ENCODE results near the gene ARRDC5.
"Not testable (repeated sequence)": the region's sequence is repeated elsewhere in the genome, so short reads cannot be mapped to it uniquely, and the experiment has no call there.

ARRDC5 gene

GRCh38 chr19:4909897-4910593, 7.3 kb upstream of the ARRDC5 start:
- DNase-seq, result peak; percentile 70

GRCh38 chr19:4909156-4909896, 6.6 kb upstream of the ARRDC5 start, which contains the start of gene UHRF1:
Gene UHRF1 (plus strand): TSS chr19:4909501. CDS start chr19:4910886, 1,385 bp downstream.
- no peak for DNase-seq

DNA sequence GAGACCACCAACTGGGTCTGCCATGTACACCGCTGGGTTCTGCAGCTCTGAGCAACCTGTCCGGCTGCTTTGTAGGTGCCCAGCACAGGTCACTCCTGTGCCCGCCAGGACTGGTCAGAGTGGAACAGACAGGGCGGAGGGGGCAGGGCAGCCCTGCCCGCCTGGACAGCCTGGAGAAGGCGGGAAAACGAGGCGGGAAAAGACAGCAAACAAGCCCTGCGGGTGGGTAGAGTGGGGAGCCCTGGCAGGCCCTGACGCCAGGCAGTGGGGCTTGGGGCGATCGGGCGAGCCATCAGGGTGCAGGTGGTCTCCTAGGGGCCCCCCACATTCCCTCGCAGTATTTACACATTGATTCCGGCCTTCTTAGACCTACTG, 6.1 kb upstream of the ARRDC5 start:
- no peak for DNase-seq

GRCh38 chr19:4908360-4908759, 5.7 kb upstream of the ARRDC5 start:
- DNase-seq, result no peak

- no peak for DNase-seq
Observed at GRCh38 chr19:4906963-4907362, 4.3 kb upstream of the ARRDC5 start.

DNA sequence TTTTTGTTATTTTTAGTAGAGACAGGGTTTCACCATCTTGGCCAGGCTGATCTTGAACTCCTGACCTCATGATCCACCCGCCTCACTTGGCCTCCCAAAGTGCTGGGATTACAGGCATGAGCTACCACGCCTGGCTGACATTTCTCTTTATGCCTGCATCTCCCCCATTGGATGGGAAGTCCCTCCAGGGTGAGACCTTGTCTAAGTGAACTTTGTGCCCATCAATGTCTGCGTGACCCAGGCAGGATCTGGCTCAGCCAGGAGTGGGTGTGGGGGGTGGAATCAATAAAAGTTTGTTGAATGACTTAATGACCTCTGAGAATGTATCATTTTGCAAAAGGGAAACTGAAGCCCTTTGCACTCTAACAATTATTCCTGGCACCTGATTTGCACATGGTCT, 1.8 kb upstream of the ARRDC5 start:
- DNase-seq, result no peak

GRCh38 chr19:4900879-4901278, 1.8 kb downstream of the ARRDC5 start:
- not testable (repeated sequence) for DNase-seq

GRCh38 chr19:4897146-4897545, 5.5 kb downstream of the ARRDC5 start:
- no peak for DNase-seq

DNA sequence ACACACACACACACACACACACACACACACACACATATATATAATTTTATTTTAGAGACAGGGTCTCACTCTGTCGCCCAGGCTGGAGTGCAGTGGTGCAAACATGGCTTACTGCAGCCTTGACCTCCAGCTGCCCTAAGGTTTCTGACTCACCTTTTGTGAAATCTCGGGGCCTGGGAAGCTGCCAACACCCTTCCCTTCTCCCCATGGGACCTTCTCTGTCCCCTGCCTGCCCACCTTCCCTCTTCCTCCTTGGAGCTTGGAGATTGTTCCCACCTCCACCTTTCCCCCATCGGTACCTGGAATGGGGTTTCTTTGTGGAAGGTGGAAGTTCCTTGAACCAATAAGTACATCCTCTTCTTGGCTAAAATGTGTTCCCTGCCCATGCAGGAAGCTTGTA, 6.3 kb downstream of the ARRDC5 start:
- DNase-seq, result no peak

DNA sequence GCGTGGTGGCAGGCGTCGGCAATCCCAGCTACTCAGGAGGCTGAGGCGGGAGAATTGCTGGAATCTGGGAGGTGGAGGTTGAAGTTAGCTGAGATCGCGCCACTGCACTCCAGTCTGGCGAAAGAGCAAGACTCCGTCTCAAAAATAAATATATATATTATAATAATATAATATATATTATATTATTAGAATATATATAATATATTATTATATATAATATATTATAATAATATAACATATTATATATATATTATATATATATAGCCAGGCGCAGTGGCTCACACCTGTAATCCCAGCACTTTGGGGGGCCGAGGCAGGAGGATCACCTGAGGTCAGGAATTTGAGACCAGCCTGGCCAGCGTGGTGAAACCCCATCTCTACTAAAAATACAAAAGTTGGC, 9.7 kb downstream of the ARRDC5 start:
- not testable (repeated sequence) for DNase-seq

GRCh38 chr19:4891066-4891465, 11.6 kb downstream of the ARRDC5 start:
- no peak for DNase-seq

DNA sequence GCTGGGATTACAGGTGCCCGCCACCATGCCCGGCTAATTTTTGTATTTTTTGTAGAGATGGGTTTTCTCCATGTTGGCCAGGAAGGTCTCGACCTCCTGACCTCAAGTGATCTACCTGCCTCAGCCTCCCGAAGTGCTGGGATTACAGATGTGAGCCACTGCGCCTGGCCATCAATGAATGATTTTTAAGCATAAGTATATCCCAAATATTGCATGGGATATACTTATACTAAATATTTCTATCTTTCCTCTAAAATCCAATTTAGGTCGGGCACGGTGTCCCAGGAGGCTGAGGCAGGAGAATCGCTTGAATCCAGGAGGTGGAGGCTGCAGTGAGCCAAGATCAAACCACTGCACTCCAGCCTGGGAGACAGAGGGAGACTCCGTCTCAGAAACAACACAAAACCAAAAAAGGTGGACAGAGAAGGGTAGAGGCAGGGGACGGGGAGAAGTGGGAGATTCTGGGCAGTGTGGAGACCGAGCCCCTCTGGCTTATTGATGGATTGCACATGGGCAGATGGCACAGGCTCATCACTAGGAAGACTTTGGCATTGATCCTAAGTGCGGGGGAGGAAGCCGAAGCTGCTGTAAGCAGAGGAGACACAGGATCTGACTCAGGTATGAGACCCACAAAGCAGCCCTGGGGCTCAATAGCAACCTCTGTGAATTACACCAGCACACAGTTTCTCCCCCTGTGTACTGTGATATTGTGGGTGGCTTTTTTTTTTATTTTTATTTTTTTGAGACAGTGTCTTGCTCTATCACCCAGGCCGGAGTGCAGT, 13.5 kb downstream of the ARRDC5 start:
- no peak for DNase-seq

DNA sequence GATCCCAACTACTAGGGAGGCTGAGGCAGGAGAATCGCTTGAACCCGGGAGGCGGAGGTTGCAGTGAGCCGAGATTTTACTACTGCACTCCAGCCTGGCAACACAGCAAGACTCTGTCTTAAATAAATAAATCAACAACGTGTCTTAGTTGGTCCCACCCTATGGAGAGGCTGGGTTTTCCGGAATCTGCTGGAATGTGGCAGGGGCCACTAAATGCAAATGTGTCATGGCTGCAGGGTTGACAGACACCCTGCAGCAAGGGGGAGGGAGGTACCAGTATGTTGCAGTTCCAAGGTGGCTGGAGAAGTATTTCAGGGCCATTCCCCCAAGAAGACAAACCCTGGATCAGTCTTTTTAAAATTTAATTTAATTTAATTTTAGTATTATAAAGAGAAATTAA, 14.9 kb downstream of the ARRDC5 start:
- not testable (repeated sequence) for DNase-seq

- not testable (repeated sequence) for DNase-seq
Observed at GRCh38 chr19:4884993-4885392, 17.7 kb downstream of the ARRDC5 start.

DNA sequence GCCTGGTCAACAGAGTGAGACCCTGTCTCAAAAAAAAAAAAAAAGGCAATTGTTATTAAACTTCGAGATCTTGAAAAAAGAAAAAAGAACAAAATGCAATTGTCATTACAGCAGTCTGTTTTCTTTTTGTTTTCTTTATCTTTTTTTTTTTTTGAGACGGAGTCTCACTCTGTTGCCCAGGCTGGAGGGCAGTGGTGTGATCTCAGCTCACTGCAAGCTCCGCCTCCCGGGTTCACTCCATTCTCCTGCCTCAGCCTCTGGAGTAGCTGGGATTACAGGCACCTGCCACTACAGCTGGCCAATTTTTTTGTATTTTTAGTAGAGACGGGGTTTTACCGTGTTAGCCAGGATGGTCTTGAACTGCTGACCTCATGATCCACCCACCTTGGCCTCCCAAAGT, 19.8 kb downstream of the ARRDC5 start:
- not testable (repeated sequence) for DNase-seq

GRCh38 chr19:4879041-4879440, 23.7 kb downstream of the ARRDC5 start:
- no peak for DNase-seq

DNA sequence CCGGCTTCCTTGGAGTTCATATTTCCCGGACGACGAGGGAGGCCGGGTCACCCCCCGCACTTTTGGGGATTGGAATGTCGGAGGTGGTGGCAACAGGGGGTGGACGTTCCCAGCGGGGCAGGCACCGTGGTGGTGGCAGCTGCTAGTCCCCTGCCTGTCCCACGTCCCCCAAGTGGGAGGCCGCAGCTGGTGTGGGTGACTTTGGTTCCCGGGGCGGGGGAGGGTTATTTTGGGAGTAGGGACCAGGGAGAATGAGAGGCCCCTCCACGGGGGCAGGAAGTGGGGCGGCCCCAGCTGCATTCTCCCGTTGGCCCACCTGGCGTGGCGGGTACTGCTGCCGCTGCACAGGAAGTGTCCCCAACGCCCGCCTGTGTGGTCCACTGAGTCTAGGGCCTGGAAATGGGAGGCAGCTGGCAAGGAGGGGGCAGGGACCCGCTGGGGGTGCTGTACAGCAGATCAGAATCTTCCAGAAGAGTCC, 24.2 kb downstream of the ARRDC5 start:
- DNase-seq, result no peak

- DNase-seq, result no peak
Observed at GRCh38 chr19:4877753-4878490, 24.8 kb downstream of the ARRDC5 start.

- DNase-seq, result no peak
Observed at GRCh38 chr19:4873930-4874329, 28.8 kb downstream of the ARRDC5 start.

GRCh38 chr19:4871711-4872110, 31.0 kb downstream of the ARRDC5 start:
- DNase-seq, result no peak

DNA sequence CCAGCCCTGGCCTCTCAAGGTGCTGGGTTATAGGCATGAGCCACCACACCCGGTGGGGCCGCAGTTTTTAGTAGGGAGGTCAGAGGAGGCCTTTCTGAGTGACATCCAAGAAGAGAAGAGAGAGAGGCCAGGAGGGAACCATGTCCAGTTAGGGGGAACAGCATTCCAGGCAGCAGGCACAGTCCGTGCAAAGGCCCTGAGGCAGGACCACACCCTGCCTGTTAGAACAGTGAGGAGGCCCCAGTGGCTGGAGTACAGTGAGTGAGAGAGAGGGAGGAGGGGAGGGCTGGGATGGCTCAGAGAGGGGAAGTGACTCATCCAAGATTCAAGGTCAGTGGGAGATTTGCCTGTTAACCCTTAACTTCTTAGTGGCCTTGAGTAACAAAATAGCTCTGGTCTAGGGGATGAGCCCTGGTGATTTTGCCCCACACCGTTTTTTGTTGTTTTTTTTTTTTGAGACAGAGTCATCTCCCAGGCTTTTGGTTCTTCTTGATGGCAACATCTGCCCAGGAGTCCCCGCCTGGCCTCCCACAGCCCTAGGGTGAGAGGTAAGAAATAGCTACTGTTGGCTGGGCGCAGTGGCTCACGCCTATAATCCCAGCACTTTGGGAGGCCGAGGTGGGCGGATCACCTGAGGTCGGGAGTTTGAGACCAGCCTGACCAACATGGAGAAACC, 32.5 kb downstream of the ARRDC5 start:
- no peak for DNase-seq

- no peak for DNase-seq
Observed at GRCh38 chr19:4868286-4868834, 34.3 kb downstream of the ARRDC5 start.

Data from NCI-H1436 treated with DMSO at 0.1 percent for 48 hours (cell line).